CD8-positive, alpha-beta memory T cell (primary cell): ENCODE measurements around the gene GPR179. TPM values are rescaled to one million over a fixed set of nuclear protein-coding genes. Genes with fewer than 3 reads are reported as not detected.

Source experiments
- CTCF ChIA-PET: fragments of 350-600 bp; sonication (Branson Sonifier 250); formaldehyde crosslinking; loops from one replicate; lab custom pipeline; 2021; ENCODE audit warnings: antibody characterized with exemption; lab: Charles Lee
- POLR2A ChIA-PET: fragments of 350-600 bp; sonication (Branson Sonifier 250); formaldehyde crosslinking; loops from one replicate; lab custom pipeline; 2021; ENCODE audit warnings: antibody characterized with exemption; lab: Charles Lee
- DNase-seq, 5 donors: peaks; one replicate each; pipeline versions ENCODE4 v3.0.0 to v3.0.0-alpha.2; 2020 to 2022; ENCODE audit warnings: mixed read lengths in 1 of 5
- H3K27ac ChIP-seq: one replicate; pipeline ENCODE4 v1.7.0; 2013; ENCODE audit warnings: low read depth, mild to moderate bottlenecking, low read length, moderate library complexity
- H3K27me3 ChIP-seq: 2 replicates; pipeline ENCODE4 v1.7.0; 2013; ENCODE audit warnings: low read length, mild to moderate bottlenecking; ENCODE audit not compliant: insufficient read depth, poor library complexity, severe bottlenecking
- H3K36me3 ChIP-seq: 2 replicates; pipeline ENCODE4 v1.7.0; 2013; ENCODE audit warnings: mild to moderate bottlenecking, low read length, moderate library complexity; ENCODE audit not compliant: insufficient read depth
- H3K4me1 ChIP-seq: 2 replicates; pipeline ENCODE4 v1.7.0; 2013; ENCODE audit warnings: mild to moderate bottlenecking, low read length, moderate library complexity; ENCODE audit not compliant: insufficient read depth
- H3K4me3 ChIP-seq: 2 replicates; pipeline ENCODE4 v1.7.0; 2013; ENCODE audit warnings: mild to moderate bottlenecking, low read length
- H3K9me3 ChIP-seq: 2 replicates; pipeline ENCODE4 v1.7.0; 2013; ENCODE audit warnings: mild to moderate bottlenecking, low read length
- H3K27ac Mint-ChIP-seq, 8 donors: one replicate each; pipeline ENCODE4 v1.8.0; 2020 to 2021; ENCODE audit warnings: mixed read lengths in 8 of 8, mild to moderate bottlenecking in 6 of 8, inconsistent platforms in 3 of 8, moderate library complexity in 3 of 8
- H3K27me3 Mint-ChIP-seq, 2 donors: one replicate each; pipeline ENCODE4 v1.8.0; 2020 to 2021; ENCODE audit warnings: mixed read lengths in 2 of 2, mild to moderate bottlenecking in 1 of 2, moderate library complexity in 1 of 2
- H3K36me3 Mint-ChIP-seq, 3 donors: one replicate each; pipeline ENCODE4 v1.8.0; 2020 to 2021; ENCODE audit warnings: mixed read lengths in 3 of 3, inconsistent platforms in 1 of 3, mild to moderate bottlenecking in 1 of 3
- H3K4me1 Mint-ChIP-seq, 3 donors: one replicate each; pipeline ENCODE4 v1.8.0; 2020 to 2021; ENCODE audit warnings: mixed read lengths in 3 of 3, inconsistent platforms in 1 of 3, mild to moderate bottlenecking in 1 of 3
- H3K4me3 Mint-ChIP-seq, 7 donors: one replicate each; pipeline ENCODE4 v1.8.0; 2020 to 2021; ENCODE audit warnings: mixed read lengths in 7 of 7, mild to moderate bottlenecking in 6 of 7, moderate library complexity in 4 of 7, inconsistent platforms in 2 of 7
- H3K9me3 Mint-ChIP-seq, 5 donors: one replicate each; pipeline ENCODE4 v1.8.0; 2020 to 2022; ENCODE audit warnings: mixed read lengths in 5 of 5, mild to moderate bottlenecking in 3 of 5, moderate library complexity in 2 of 5, inconsistent platforms in 1 of 5
- polyA plus RNA-seq: library from polyadenylated mRNA; unstranded; fragments of 300-500 nt; fragmentation: Illumina TruSeq; gene quantifications from one replicate; pipeline ENCODE4 v1.2.3, GENCODE V29; 2021
- total RNA-seq, 2 experiments: library from RNA; stranded (reverse); gene quantifications; one replicate each; pipeline ENCODE4 v1.2.3, GENCODE V29; 2021

GPR179 gene
- total and polyA plus RNA-seq, 3 experiments from 2014 or later: 0.07 to 0.09 TPM; not detected in 1

- POLR2A ChIA-PET: no interaction called here
- Mint-ChIP-seq H3K4me1 (peaks cover 43 to 60% (median 52%) of the 10 kb centered on the region in 3 donors), H3K36me3 (peaks cover 0 to 3% (median 2%) of the 10 kb centered on the region in 3 donors), H3K9me3 (no peaks in the 10 kb centered on the region), H3K4me3 (peak overlapping the region; percentile 79 to 94 (median 85)), H3K27me3 (no peaks in the 10 kb centered on the region), H3K27ac (peak overlapping the region in 7 of 8 donors; percentile 38 to 92 (median 60))
- peak in 2 of 5 donors; percentile 9 to 19 for DNase-seq
- H3K27me3 ChIP-seq: no peaks in the 10 kb centered on the region
- peak overlapping the region; percentile 15 for H3K27ac ChIP-seq
- CTCF ChIA-PET: interaction anchor here (1.6 to 9.3 kb wide), 2 partner anchors 10 to 60 kb away, joined by 3 to 145 read pairs; no protein-coding TSS in a partner anchor
- peaks cover 26% of the 10 kb centered on the region for H3K4me1 ChIP-seq
- peak overlapping the region; percentile 48 for H3K4me3 ChIP-seq
- H3K36me3 ChIP-seq: no peaks in the 10 kb centered on the region
- H3K9me3 ChIP-seq: no peaks in the 10 kb centered on the region
Measured at GRCh38 chr17:38352245-38353085, 8.7 kb upstream of the GPR179 start.

DNA sequence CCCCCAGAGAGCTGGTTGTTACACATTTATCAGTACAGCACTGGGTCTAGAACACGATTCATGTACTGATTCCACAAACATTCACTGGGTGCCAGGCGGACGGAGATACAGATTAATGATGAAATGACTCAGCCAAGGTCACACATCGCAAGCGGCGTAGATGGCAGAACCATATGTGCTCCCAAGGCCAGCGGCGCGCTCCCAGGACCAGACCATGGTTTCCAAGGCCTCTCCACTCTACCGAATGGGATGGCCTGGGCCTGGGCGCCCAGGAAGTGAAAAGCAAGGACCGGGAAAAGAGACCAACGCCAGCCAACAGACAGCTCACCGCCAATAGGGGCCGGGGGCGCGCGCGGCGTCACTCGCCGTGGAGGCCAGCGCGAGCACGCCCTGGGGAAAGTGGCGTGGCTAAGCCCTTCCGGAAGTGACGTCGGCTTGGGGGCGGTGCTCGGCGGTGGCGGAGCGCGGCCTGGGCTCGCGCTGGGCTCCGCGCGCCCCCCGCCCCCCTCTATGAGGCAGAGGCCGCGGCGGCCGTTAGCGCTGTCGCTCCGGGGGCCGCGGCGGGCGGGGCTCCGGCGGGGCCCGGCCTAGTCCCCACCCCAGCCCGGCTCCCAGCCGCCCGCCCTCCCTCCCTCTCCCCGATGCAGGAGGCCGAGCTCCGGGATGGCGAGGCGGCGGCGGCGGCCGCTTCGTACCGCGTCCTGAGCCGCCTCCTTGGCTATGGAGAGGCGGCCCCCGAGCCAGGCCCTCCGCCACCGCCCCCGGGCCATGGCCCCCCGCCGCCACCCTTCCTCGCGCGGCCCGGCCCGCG, 7.9 kb upstream of the GPR179 start, which contains the start of gene SOCS7:
SOCS7 (plus strand) TSS at position 433 of the 811 bp plus-strand sequence; CDS start at position 642, 209 bp downstream.
- POLR2A ChIA-PET: no interaction called here
- peak; percentile 89 to 94 (median 91) for DNase-seq
- H3K4me3 Mint-ChIP-seq: peak within 1 kb of the TSS; percentile 89 to 100 (median 95)
- no peaks in the 10 kb centered on the region for H3K9me3 Mint-ChIP-seq
- H3K4me1 Mint-ChIP-seq: peaks cover 34 to 51% (median 43%) of the 10 kb centered on the region in 3 donors
- Histone ChIP-seq H3K27ac (peak within 1 kb of the TSS; percentile 81), H3K4me1 (peaks cover 26% of the 10 kb centered on the region), H3K9me3 (no peaks in the 10 kb centered on the region), H3K27me3 (no peaks in the 10 kb centered on the region), H3K4me3 (peak within 1 kb of the TSS; percentile 96), H3K36me3 (no peaks in the 10 kb centered on the region)
- H3K27me3 Mint-ChIP-seq: no peaks in the 10 kb centered on the region
- CTCF ChIA-PET: interaction anchor here (1.6 to 9.3 kb wide), 2 partner anchors 9 to 61 kb away, joined by 3 to 145 read pairs; no protein-coding TSS in a partner anchor
- peak within 1 kb of the TSS; percentile 64 to 100 (median 98) for H3K27ac Mint-ChIP-seq
- peaks cover 0 to 3% (median 2%) of the 10 kb centered on the region in 3 donors for H3K36me3 Mint-ChIP-seq

DNA sequence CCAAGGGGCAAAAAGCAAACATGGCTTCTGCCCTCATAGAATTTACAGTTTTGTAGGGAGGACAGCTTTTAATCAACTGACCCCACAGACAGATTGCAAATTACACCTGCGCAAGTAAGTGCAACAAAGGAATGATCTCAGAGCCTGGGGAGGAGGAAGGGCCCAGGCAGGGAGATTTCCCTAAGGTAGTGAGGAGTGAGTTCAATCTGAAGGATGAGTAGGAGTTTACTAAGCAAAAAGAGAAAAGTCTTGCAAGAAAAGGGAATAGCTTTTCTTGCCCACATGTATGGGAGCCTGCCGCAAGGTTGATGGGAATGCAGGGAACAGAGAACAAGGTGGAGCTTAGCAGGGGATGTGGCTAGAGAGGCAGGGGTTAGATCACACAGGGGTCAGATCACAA, 6.3 kb upstream of the GPR179 start:
- Histone ChIP-seq H3K4me1 (peaks cover 26% of the 10 kb centered on the region), H3K9me3 (no peaks in the 10 kb centered on the region), H3K27ac (no peak overlapping the region), H3K27me3 (no peaks in the 10 kb centered on the region), H3K4me3 (no peak overlapping the region), H3K36me3 (no peaks in the 10 kb centered on the region)
- ChIA-PET CTCF (interaction anchor here (1.0 to 9.3 kb wide), 10 partner anchors 11 to 79 kb away, joined by 3 to 145 read pairs (median 6); partner anchors contain the start of gene ARHGAP23), POLR2A (interaction anchor here (0.5 kb wide), 1 partner anchor 552 kb away, joined by 3 read pairs; no protein-coding TSS in a partner anchor)
- Mint-ChIP-seq H3K4me1 (peaks cover 28 to 41% (median 33%) of the 10 kb centered on the region in 3 donors), H3K27me3 (no peaks in the 10 kb centered on the region), H3K27ac (peak overlapping the region in 5 of 8 donors; percentile 3 to 99 (median 66)), H3K9me3 (no peaks in the 10 kb centered on the region), H3K4me3 (peak overlapping the region in 6 of 7 donors; percentile 19 to 98 (median 44)), H3K36me3 (peaks cover 0 to 3% (median 2%) of the 10 kb centered on the region in 3 donors)
- no peak for DNase-seq

DNA sequence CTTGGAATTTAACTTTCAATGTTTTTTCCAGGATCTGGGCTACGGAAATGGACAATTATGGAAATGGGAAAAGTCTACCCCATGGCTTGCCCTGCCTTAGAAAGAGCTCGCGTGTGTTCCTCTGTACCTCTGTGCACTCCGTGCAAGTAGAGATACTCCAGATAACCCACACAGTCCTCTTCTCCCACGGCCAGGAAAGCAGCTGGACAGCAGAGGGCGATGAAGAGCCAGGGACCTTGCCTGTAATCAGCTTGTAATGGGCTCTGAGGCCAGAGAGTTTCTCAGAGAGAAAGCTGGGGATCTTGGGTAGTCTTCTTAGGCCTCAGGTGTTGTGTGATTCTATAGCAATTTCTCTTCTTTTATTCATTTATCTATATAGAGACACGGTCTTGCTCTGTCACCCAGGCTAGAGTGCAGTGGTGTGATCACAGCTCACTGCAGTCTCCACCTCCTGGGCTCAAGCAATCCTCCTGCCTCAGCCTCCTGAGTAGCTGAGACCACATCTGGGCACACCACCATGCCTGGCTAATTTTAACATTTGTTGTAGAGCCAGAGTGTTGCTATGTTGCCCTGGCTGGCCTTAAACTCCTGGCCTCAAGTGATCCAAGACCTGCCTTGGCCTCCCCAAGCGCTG, 5.5 kb upstream of the GPR179 start:
- peak overlapping the region in 1 of 7 donors; percentile 37 for H3K4me3 Mint-ChIP-seq

DNA sequence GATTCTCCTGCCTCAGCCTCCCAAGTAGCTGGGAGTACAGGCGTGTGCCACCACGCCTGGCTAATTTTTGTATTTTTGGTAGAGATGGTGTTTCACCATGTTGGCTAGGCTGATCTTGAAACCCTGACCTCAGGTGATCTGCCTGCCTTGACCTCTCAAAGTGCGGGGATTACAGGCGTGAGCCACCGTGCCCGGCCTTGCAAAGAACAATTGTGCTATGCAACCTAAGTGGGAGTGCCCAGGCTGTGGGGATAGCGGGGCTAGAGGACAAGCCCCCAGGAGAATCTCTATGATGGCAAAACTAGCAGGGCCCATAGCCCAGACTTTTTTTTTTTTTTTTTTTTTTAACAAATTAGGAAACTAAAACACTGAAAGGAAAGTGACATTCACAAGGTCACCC, 2.0 kb upstream of the GPR179 start:
- no peaks in the 10 kb centered on the region for H3K36me3 Mint-ChIP-seq
- H3K4me3 Mint-ChIP-seq: no peak overlapping the region
- CTCF ChIA-PET: interaction anchor here (0.7 to 1.9 kb wide), 3 partner anchors 10 to 85 kb away, joined by 3 to 7 read pairs (median 4); no protein-coding TSS in a partner anchor
- no peaks in the 10 kb centered on the region for H3K9me3 Mint-ChIP-seq
- H3K4me1 Mint-ChIP-seq: peaks cover 4 to 10% (median 5%) of the 10 kb centered on the region in 3 donors
- no peaks in the 10 kb centered on the region for H3K4me1 ChIP-seq
- no peak for DNase-seq
- no peaks in the 10 kb centered on the region for H3K9me3 ChIP-seq
- no peaks in the 10 kb centered on the region for H3K27me3 ChIP-seq
- H3K27me3 Mint-ChIP-seq: peaks cover 8 to 11% of the 10 kb centered on the region in 2 donors
- H3K36me3 ChIP-seq: no peaks in the 10 kb centered on the region
- no peak overlapping the region for H3K4me3 ChIP-seq
- H3K27ac Mint-ChIP-seq: no peak overlapping the region
- POLR2A ChIA-PET: no interaction called here
- no peak overlapping the region for H3K27ac ChIP-seq

More for the DNA sequence above, 5.5 kb upstream of the GPR179 start:
- Mint-ChIP-seq H3K4me1 (peaks cover 21 to 33% (median 25%) of the 10 kb centered on the region in 3 donors), H3K27me3 (peaks cover 3 to 5% of the 10 kb centered on the region in 2 donors), H3K27ac (peak overlapping the region in 4 of 8 donors; percentile 18 to 64 (median 30)), H3K36me3 (peaks cover 0 to 3% (median 2%) of the 10 kb centered on the region in 3 donors), H3K9me3 (no peaks in the 10 kb centered on the region)
- POLR2A ChIA-PET: interaction anchor here (0.7 kb wide), 1 partner anchor 65 kb away, joined by 10 read pairs; no protein-coding TSS in a partner anchor
- Histone ChIP-seq H3K36me3 (no peaks in the 10 kb centered on the region), H3K4me3 (no peak overlapping the region), H3K4me1 (peaks cover 19% of the 10 kb centered on the region), H3K9me3 (no peaks in the 10 kb centered on the region), H3K27me3 (no peaks in the 10 kb centered on the region), H3K27ac (no peak overlapping the region)
- CTCF ChIA-PET: interaction anchor here (0.6 to 9.3 kb wide), 21 partner anchors 10 to 553 kb away, joined by 3 to 145 read pairs (median 5); partner anchors contain the start of gene ARHGAP23
- peak; percentile 69 to 88 (median 71) for DNase-seq

DNA sequence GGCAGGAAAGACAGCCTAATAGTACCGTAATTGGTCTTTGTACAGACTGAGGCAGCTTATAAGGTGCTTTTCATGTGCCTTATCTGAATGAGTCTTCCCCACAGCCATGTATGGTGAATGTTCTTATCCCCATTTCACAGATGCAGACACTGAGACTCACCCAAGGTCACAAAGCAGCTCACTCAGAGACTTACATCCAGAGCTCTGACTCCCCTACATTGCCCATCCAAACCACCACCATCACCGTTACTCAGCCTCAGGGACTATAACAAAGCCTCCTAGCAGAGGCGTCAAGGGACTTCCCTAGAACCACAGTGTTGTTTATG, 627 bp upstream of the GPR179 start:
- H3K36me3 ChIP-seq: no peaks in the 10 kb centered on the region

More for the DNA sequence above, 627 bp upstream of the GPR179 start:
- Histone ChIP-seq H3K27me3 (no peaks in the 10 kb centered on the region), H3K4me1 (no peaks in the 10 kb centered on the region), H3K9me3 (no peaks in the 10 kb centered on the region), H3K27ac (no peak overlapping the region), H3K4me3 (no peak overlapping the region)
- Mint-ChIP-seq H3K9me3 (no peaks in the 10 kb centered on the region), H3K27me3 (peaks cover 8 to 11% of the 10 kb centered on the region in 2 donors), H3K4me3 (no peak overlapping the region), H3K4me1 (peaks cover 4 to 5% (median 4%) of the 10 kb centered on the region in 3 donors), H3K36me3 (no peaks in the 10 kb centered on the region), H3K27ac (peak overlapping the region in 1 of 8 donors; percentile 39)
- CTCF ChIA-PET: no interaction called here
- no peak for DNase-seq
- POLR2A ChIA-PET: no interaction called here
